SK-N-SH (cell line): ENCODE data around the gene MYH15. TPM values are rescaled to one million over a fixed set of nuclear protein-coding genes. Genes with fewer than 3 reads are reported as not detected.

Experiments used
- CTCF ChIA-PET: fragments of 300-600, 350-600 bp; formaldehyde crosslinking; extraction: SDS; loops from one replicate; lab custom pipeline; 2021; lab: Yijun Ruan, JAX
- POLR2A ChIA-PET: fragments of 350-600 bp; sonication (Branson Sonifier 250); formaldehyde crosslinking; extraction: SDS; loops from one replicate; lab custom pipeline; 2020; ENCODE audit warnings: antibody characterized with exemption, inconsistent platforms; lab: Yijun Ruan, JAX
- DNase-seq: peaks from one replicate; pipeline ENCODE4 v3.0.0; 2012
- H2AFZ ChIP-seq: fragments of 200-600 bp; sonication (generic); 2 replicates; pipeline ENCODE4 v1.8.1; 2016; ENCODE audit warnings: antibody characterized with exemption, mild to moderate bottlenecking, low read depth
- H3F3A ChIP-seq: fragments of 200-600 bp; sonication (generic); replicated peaks from 2 replicates; pipeline ENCODE3; 2016; ENCODE audit warnings: antibody characterized with exemption, mild to moderate bottlenecking; ENCODE audit not compliant: insufficient read depth
- H3K27ac ChIP-seq, 2 experiments: fragments of 200-500 bp in 1 of 2; fragments of 200-600 bp in 1 of 2; sonication (Bioruptor generic) in 1 of 2; sonication (generic), shearing (Covaris generic) in 1 of 2; 2 replicates each; pipeline versions ENCODE4 v1.5.1 to v1.6.1; 2014 to 2016; ENCODE audit warnings: low read depth in 2 of 2, inconsistent platforms in 1 of 2, low read length in 1 of 2, mild to moderate bottlenecking in 1 of 2, mixed read lengths in 1 of 2
- H3K27me3 ChIP-seq: fragments of 200-600 bp; sonication (generic), shearing (Covaris generic); 2 replicates; pipeline ENCODE4 v1.6.1; 2016; ENCODE audit warnings: mixed run types; ENCODE audit not compliant: insufficient read depth
- H3K36me3 ChIP-seq, 2 experiments: fragments of 200-500 bp in 1 of 2; fragments of 200-600 bp in 1 of 2; sonication (Bioruptor generic) in 1 of 2; sonication (generic) in 1 of 2; replicated peaks in 1 of 2; 2 replicates each; pipeline versions ENCODE3 to v1.5.1; 2014 to 2016; ENCODE audit warnings: low read length in 1 of 2, mild to moderate bottlenecking in 1 of 2; ENCODE audit not compliant: insufficient read depth in 2 of 2, control insufficient read depth in 1 of 2
- H3K4me1 ChIP-seq, 2 experiments: fragments of 200-500 bp in 1 of 2; fragments of 200-600 bp in 1 of 2; sonication (Bioruptor generic) in 1 of 2; sonication (generic), shearing (Covaris generic) in 1 of 2; 2 replicates each; pipeline versions ENCODE4 v1.5.1 to v1.6.1; 2014 to 2016; ENCODE audit warnings: low read depth in 1 of 2, low read length in 1 of 2, mixed run types in 1 of 2; ENCODE audit not compliant: insufficient read depth in 2 of 2, control insufficient read depth in 1 of 2
- H3K4me2 ChIP-seq: fragments of 200-600 bp; sonication (generic), shearing (Covaris generic); 2 replicates; pipeline ENCODE4 v1.6.1; 2017; ENCODE audit warnings: mixed run types
- H3K4me3 ChIP-seq, 2 experiments: fragments of 200-500 bp in 1 of 2; fragments of 200-600 bp in 1 of 2; sonication (Bioruptor generic) in 1 of 2; sonication (generic), shearing (Covaris generic) in 1 of 2; 2 replicates each; pipeline versions ENCODE4 v1.5.1 to v1.8.1; 2014 to 2016; ENCODE audit warnings: low read depth in 2 of 2, inconsistent platforms in 1 of 2, low read length in 1 of 2, mild to moderate bottlenecking in 1 of 2, mixed read lengths in 1 of 2, moderate library complexity in 1 of 2
- H3K79me2 ChIP-seq: fragments of 200-600 bp; sonication (generic); 2 replicates; pipeline ENCODE4 v1.8.1; 2017; ENCODE audit warnings: mild to moderate bottlenecking; ENCODE audit not compliant: insufficient read depth
- H3K9ac ChIP-seq: fragments of 200-600 bp; sonication (generic); 2 replicates; pipeline ENCODE4 v1.6.1; 2017; ENCODE audit warnings: mixed run types
- H3K9me2 ChIP-seq: fragments of 200-600 bp; sonication (generic); 2 replicates; pipeline ENCODE4 v1.6.1; 2017; ENCODE audit warnings: mixed run types
- H3K9me3 ChIP-seq: fragments of 200-600 bp; sonication (generic); 2 replicates; pipeline ENCODE4 v1.6.1; 2017; ENCODE audit warnings: mixed run types, mild to moderate bottlenecking, moderate library complexity
- H4K20me1 ChIP-seq: fragments of 200-600 bp; sonication (generic); 2 replicates; pipeline ENCODE4 v1.6.1; 2017; ENCODE audit warnings: mild to moderate bottlenecking, mixed run types; ENCODE audit not compliant: insufficient read depth
- FOSL2 ChIP-seq: IDR thresholded peaks from 2 replicates; pipeline ENCODE4 v1.4.0; 2012; ENCODE audit warnings: low read depth, mild to moderate bottlenecking, moderate library complexity, borderline replicate concordance
- GABPA ChIP-seq: IDR thresholded peaks from 2 replicates; pipeline ENCODE4 v1.4.0; 2012; ENCODE audit warnings: low read depth, mild to moderate bottlenecking
- MEF2A ChIP-seq: IDR thresholded peaks from 2 replicates; pipeline ENCODE4 v1.4.0; 2012; ENCODE audit warnings: low read depth, borderline replicate concordance
- POLR2AphosphoS5 ChIP-seq: IDR thresholded peaks from 2 replicates; pipeline ENCODE4 v1.6.1; 2012; ENCODE audit warnings: low read depth, low read length
- REST ChIP-seq: IDR thresholded peaks from 2 replicates; pipeline ENCODE4 v1.6.1; 2012; ENCODE audit warnings: mild to moderate bottlenecking, low read depth, low read length, moderate library complexity
- RFX5 ChIP-seq: IDR thresholded peaks from 2 replicates; pipeline ENCODE4 v1.6.1; 2012; ENCODE audit warnings: mild to moderate bottlenecking, improper control_type of control experiment, low read length
- TEAD4 ChIP-seq: IDR thresholded peaks from 2 replicates; pipeline ENCODE4 v1.4.0; 2012; ENCODE audit warnings: mild to moderate bottlenecking, borderline replicate concordance; ENCODE audit not compliant: insufficient read depth
- USF1 ChIP-seq: IDR thresholded peaks from 2 replicates; pipeline ENCODE4 v1.4.0; 2012; ENCODE audit warnings: low read depth, borderline replicate concordance
- USF2 ChIP-seq: fragments of 150-350 bp; IDR thresholded peaks from 2 replicates; pipeline ENCODE4 v1.6.1; 2017; ENCODE audit warnings: antibody characterized with exemption, low read length, low read depth, borderline replicate concordance
- WGBS: methylation state at CpG from one replicate; pipeline ENCODE4 v1.1.6; 2017; ENCODE audit warnings: low lambda C conversion rate; 5-methylcytosine and 5-hydroxymethylcytosine counted together
- polyA plus RNA-seq, 3 experiments: library from polyadenylated mRNA; depleted of rRNA; stranded (reverse); fragments of >200 nt; gene quantifications; 2 replicates each; pipeline ENCODE4 v1.2.3, GENCODE V29; 2012
- TF ChIP-seq, protein P1 (sequence below): IDR thresholded peaks from 2 replicates; pipeline ENCODE4; 2012
- TF ChIP-seq, protein P2 (sequence below): fragments of 150-350 bp; IDR thresholded peaks from 2 replicates; pipeline ENCODE4 v1.6.1; 2016; ENCODE audit warnings: mild to moderate bottlenecking, low read depth, low read length

The MYH15 gene
- polyA plus RNA-seq, 1 of the 3 experiments (the other 2 are of a cell fraction) = 2.1 TPM

DNA sequence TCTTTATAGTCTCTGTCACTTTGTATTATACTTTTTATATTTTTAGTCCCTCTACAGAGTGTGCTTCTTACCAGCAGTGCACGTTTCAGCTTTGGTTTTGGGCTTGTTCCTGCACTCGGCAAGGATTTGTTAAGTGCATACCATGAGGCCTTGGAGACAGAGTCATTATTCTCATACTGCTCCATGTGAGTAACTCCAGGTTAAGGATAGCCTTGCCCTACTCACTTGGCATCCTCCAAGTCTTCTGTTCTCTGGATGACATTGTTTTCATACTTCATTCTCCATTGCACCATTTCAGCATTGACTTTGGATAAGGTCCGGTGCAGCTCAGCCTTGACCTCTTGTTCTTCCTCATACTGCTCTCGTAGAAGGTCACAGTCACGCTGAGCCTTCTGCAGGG lies 96.4 kb downstream of the MYH15 start:
- no peak overlapping the region for H3K9ac ChIP-seq
- 90% methylated on average over 5 of the region's 5 CpGs for WGBS
- CTCF ChIA-PET = interaction anchor here (0.8 to 1.4 kb wide), 3 partner anchors 8 to 738 kb away, joined by 3 to 4 read pairs (median 3); no protein-coding TSS in a partner anchor
- no peaks in the 10 kb centered on the region for H4K20me1 ChIP-seq
- H3K4me2 ChIP-seq = no peak overlapping the region
- no peak overlapping the region for H3K27ac ChIP-seq
- H3F3A ChIP-seq = peaks cover 11% of the 10 kb centered on the region
- no peaks in the 10 kb centered on the region for H3K9me3 ChIP-seq
- no peaks in the 10 kb centered on the region for H3K27me3 ChIP-seq
- no peak for DNase-seq
- H3K79me2 ChIP-seq = no peaks in the 10 kb centered on the region
- no peaks in the 10 kb centered on the region for H3K9me2 ChIP-seq
- peaks cover 3 to 15% of the 10 kb centered on the region in 2 experiments; a peak in 3 of 4 replicates for H3K4me1 ChIP-seq
- H2AFZ ChIP-seq = no peak overlapping the region
- no peaks in the 10 kb centered on the region for H3K36me3 ChIP-seq
- TF ChIP-seq TEAD4 (no peak), USF1 (no peak), USF2 (no peak), REST (no peak), RFX5 (no peak), POLR2AphosphoS5 (no peak), GABPA (no peak), FOSL2 (no peak), MEF2A (no peak)
- TF ChIP-seq, protein P1, sequence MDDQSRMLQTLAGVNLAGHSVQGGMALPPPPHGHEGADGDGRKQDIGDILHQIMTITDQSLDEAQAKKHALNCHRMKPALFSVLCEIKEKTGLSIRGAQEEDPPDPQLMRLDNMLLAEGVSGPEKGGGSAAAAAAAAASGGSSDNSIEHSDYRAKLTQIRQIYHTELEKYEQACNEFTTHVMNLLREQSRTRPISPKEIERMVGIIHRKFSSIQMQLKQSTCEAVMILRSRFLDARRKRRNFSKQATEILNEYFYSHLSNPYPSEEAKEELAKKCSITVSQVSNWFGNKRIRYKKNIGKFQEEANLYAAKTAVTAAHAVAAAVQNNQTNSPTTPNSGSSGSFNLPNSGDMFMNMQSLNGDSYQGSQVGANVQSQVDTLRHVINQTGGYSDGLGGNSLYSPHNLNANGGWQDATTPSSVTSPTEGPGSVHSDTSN = no peak
- TF ChIP-seq, protein P2, sequence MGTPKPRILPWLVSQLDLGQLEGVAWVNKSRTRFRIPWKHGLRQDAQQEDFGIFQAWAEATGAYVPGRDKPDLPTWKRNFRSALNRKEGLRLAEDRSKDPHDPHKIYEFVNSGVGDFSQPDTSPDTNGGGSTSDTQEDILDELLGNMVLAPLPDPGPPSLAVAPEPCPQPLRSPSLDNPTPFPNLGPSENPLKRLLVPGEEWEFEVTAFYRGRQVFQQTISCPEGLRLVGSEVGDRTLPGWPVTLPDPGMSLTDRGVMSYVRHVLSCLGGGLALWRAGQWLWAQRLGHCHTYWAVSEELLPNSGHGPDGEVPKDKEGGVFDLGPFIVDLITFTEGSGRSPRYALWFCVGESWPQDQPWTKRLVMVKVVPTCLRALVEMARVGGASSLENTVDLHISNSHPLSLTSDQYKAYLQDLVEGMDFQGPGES = no peak
- POLR2A ChIA-PET = no interaction called here
- H3K4me3 ChIP-seq = no peak overlapping the region
